ENCODE results near the gene TNFSF12.

TNFSF12 gene

GRCh38 chr17:7562208-7562605 lies 13.3 kb downstream of the TNFSF12 start:
- no peaks in the 10 kb centered on the region for H3K9me3 ChIP-seq
- peak overlapping the region; percentile 94 for H3K27ac ChIP-seq
- peak overlapping the region; percentile 100 for H3K4me2 ChIP-seq
- H4K20me1 ChIP-seq = peaks cover 27% of the 10 kb centered on the region
- no peak for TF ChIP-seq Cebpa-rat (IDR thresholded peaks at IDR 0.05)
- H3K9ac ChIP-seq = peak overlapping the region; percentile 96
- peak overlapping the region; percentile 94 for H3K4me3 ChIP-seq
- H3K27me3 ChIP-seq = no peaks in the 10 kb centered on the region
- H3K4me1 ChIP-seq = peaks cover 60% of the 10 kb centered on the region
- H3K36me3 ChIP-seq = peaks cover 42% of the 10 kb centered on the region

DNA sequence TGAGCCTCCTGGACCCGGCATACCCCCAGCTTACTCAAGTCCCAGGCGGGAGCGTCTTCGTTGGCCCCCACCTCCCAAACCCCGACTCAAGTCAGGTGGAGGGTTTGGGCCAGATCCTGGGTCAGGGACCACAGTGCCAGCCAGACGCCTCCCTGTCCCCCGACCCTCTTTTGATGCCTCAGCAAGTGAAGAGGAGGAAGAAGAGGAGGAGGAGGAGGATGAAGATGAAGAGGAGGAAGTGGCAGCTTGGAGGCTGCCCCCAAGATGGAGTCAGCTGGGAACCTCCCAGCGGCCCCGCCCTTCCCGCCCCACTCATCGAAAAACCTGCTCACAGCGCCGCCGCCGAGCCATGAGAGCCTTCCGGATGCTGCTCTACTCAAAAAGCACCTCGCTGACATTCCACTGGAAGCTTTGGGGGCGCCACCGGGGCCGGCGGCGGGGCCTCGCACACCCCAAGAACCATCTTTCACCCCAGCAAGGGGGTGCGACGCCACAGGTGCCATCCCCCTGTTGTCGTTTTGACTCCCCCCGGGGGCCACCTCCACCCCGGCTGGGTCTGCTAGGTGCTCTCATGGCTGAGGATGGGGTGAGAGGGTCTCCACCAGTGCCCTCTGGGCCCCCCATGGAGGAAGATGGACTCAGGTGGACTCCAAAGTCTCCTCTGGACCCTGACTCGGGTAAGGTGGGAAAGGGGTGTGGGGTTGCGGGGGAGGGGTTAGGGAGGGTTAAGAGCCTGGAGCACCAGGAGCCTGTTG lies 14.4 kb downstream of the TNFSF12 start:
- no peaks in the 10 kb centered on the region for H3K27me3 ChIP-seq
- H3K36me3 ChIP-seq = peaks cover 50% of the 10 kb centered on the region
- H3K9me3 ChIP-seq = no peaks in the 10 kb centered on the region
- H3K4me1 ChIP-seq = peaks cover 49% of the 10 kb centered on the region
- H3K9ac ChIP-seq = peak overlapping the region; percentile 96
- peak overlapping the region; percentile 94 for H3K4me3 ChIP-seq
- no peak for TF ChIP-seq Cebpa-rat (IDR thresholded peaks at IDR 0.05)
- H3K27ac ChIP-seq = peak overlapping the region; percentile 94; the same call in 1 of the 2 replicates
- H3K4me2 ChIP-seq = peak overlapping the region; percentile 100
- H4K20me1 ChIP-seq = peaks cover 27% of the 10 kb centered on the region

DNA sequence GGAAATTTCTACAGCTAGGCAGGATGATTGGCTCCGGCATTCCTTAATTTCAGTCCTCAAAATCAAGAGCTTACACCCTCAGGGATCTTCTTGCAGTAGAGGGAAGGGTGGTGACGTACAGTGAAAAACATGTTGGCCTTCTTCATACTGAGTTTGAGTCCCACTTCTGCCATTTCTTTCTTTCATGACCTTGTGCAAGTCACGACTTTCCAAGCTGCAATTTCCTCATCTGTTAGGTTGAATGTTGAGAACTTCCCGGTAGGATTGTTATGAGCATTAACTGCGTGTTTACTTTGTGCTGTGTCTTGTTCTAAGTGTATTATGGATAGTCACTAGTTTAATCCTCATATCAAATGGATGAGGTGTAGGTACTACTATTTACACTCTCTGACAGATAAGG lies 20.7 kb downstream of the TNFSF12 start:
- no peak overlapping the region for H3K27ac ChIP-seq

GRCh38 chr17:7570351-7570750 lies 21.5 kb downstream of the TNFSF12 start:
- Histone ChIP-seq H3K4me2 (no peak overlapping the region), H3K27me3 (no peaks in the 10 kb centered on the region), H3K36me3 (peaks cover 75% of the 10 kb centered on the region), H3K9me3 (no peaks in the 10 kb centered on the region), H3K9ac (no peak overlapping the region; the same call in 1 of the 2 replicates), H3K4me3 (no peak overlapping the region), H4K20me1 (peaks cover 27% of the 10 kb centered on the region), H3K27ac (no peak overlapping the region), H3K4me1 (peaks cover 21% of the 10 kb centered on the region)
- no peak for TF ChIP-seq Cebpa-rat (IDR thresholded peaks at IDR 0.05)

More for the DNA sequence above, 20.7 kb downstream of the TNFSF12 start:
- TF ChIP-seq Cebpa-rat (IDR thresholded peaks at IDR 0.05) = no peak
- Histone ChIP-seq H3K27me3 (no peaks in the 10 kb centered on the region), H3K4me1 (peaks cover 14% of the 10 kb centered on the region), H4K20me1 (peaks cover 27% of the 10 kb centered on the region), H3K36me3 (peaks cover 75% of the 10 kb centered on the region), H3K4me2 (no peak overlapping the region), H3K9me3 (no peaks in the 10 kb centered on the region), H3K9ac (no peak overlapping the region), H3K4me3 (no peak overlapping the region)

- Histone ChIP-seq H3K27me3 (no peaks in the 10 kb centered on the region), H3K9ac (peak overlapping the region; percentile 77), H4K20me1 (peaks cover 45% of the 10 kb centered on the region), H3K4me2 (peak overlapping the region; percentile 84), H3K36me3 (peaks cover 75% of the 10 kb centered on the region), H3K4me3 (peak overlapping the region; percentile 100), H3K9me3 (no peaks in the 10 kb centered on the region), H3K27ac (peak overlapping the region; percentile 80), H3K4me1 (peaks cover 40% of the 10 kb centered on the region)
- TF ChIP-seq Cebpa-rat (IDR thresholded peaks at IDR 0.05) = no peak
Observed at GRCh38 chr17:7572338-7572587, 23.4 kb downstream of the TNFSF12 start.

- peak overlapping the region; percentile 98 for H3K4me2 ChIP-seq
- H3K4me1 ChIP-seq = peaks cover 45% of the 10 kb centered on the region
- H3K27me3 ChIP-seq = no peaks in the 10 kb centered on the region
- peak overlapping the region; percentile 100 for H3K27ac ChIP-seq
- H3K9ac ChIP-seq = peak overlapping the region; percentile 100
- H3K9me3 ChIP-seq = no peaks in the 10 kb centered on the region
- TF ChIP-seq Cebpa-rat (IDR thresholded peaks at IDR 0.05) = no peak
- peak overlapping the region; percentile 100 for H3K4me3 ChIP-seq
- peaks cover 50% of the 10 kb centered on the region for H4K20me1 ChIP-seq
- peaks cover 75% of the 10 kb centered on the region for H3K36me3 ChIP-seq
Observed at GRCh38 chr17:7572588-7573323, 23.9 kb downstream of the TNFSF12 start.

GRCh38 chr17:7573324-7574080 lies 24.6 kb downstream of the TNFSF12 start:
- Histone ChIP-seq H3K4me1 (peaks cover 52% of the 10 kb centered on the region), H3K27ac (peak overlapping the region; percentile 100), H3K27me3 (no peaks in the 10 kb centered on the region), H3K36me3 (peaks cover 78% of the 10 kb centered on the region), H4K20me1 (peaks cover 57% of the 10 kb centered on the region), H3K9ac (peak overlapping the region; percentile 100), H3K4me3 (peak overlapping the region; percentile 100), H3K9me3 (no peaks in the 10 kb centered on the region), H3K4me2 (peak overlapping the region; percentile 98)
- TF ChIP-seq Cebpa-rat (IDR thresholded peaks at IDR 0.05) = peak; percentile 98

DNA sequence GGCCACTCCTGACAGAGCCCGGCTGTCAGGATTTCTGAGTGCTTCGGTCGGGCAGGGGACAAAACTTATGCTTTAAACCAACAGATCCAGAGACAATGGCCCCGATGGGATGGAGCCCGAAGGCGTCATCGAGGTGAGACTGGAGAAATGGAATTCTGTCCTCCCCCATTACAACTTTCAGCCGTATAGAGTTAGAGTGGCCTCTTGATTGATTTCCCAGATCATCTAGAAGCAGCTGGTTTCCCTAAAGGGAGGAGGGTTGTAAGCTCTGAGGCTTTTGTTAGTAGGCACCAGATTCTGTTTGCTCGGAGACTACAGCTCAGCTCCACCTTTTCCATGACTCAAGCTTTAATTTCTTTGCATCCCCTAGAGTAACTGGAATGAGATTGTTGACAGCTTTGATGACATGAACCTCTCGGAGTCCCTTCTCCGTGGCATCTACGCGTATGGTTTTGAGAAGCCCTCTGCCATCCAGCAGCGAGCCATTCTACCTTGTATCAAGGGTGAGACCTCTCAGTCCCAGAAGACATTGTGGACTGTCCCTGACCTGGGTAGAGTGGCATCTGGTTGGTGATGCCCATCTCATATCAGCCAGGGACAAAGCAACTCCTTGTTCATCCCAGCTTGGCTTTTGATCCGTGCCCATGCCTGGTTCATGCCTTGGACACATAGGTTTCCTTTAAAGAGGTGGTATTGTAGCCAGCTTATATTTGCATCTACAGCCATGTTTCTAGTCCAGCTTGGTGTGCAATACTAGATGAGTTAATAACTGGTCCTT lies 25.5 kb downstream of the TNFSF12 start:
- TF ChIP-seq Cebpa-rat (IDR thresholded peaks at IDR 0.05) = no peak
- Histone ChIP-seq H4K20me1 (peaks cover 66% of the 10 kb centered on the region), H3K9ac (peak overlapping the region; percentile 100), H3K4me1 (peaks cover 61% of the 10 kb centered on the region), H3K36me3 (peaks cover 77% of the 10 kb centered on the region), H3K27ac (peak overlapping the region; percentile 100), H3K4me3 (peak overlapping the region; percentile 100), H3K4me2 (peak overlapping the region; percentile 98), H3K9me3 (no peaks in the 10 kb centered on the region), H3K27me3 (no peaks in the 10 kb centered on the region)

DNA sequence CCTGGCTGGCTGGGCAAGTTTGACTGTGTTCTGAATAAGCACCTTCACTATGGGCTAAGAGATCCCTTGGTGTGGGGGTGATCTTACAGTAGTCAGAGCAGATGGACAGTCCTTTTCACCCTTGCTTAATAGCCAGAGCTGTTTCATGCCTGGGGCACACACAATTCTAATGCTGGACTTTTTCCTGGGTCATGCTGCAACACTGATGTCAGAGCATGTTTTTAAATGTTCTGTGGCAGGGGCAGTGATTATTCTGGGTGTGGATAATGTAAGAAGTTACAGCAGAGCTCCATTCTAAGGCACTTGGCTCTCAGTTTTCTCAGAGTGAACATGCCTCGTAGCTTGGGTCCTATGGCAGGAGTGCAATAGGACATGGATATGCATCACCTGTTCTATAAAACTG lies 26.6 kb downstream of the TNFSF12 start:
- peak overlapping the region; percentile 98 for H3K4me2 ChIP-seq
- no peak for TF ChIP-seq Cebpa-rat (IDR thresholded peaks at IDR 0.05)
- peaks cover 77% of the 10 kb centered on the region for H4K20me1 ChIP-seq
- H3K27me3 ChIP-seq = no peaks in the 10 kb centered on the region
- H3K9me3 ChIP-seq = no peaks in the 10 kb centered on the region
- H3K9ac ChIP-seq = peak overlapping the region; percentile 100
- H3K36me3 ChIP-seq = peaks cover 73% of the 10 kb centered on the region
- peak overlapping the region; percentile 100; the same call in 1 of the 2 replicates for H3K4me3 ChIP-seq
- H3K27ac ChIP-seq = no peak overlapping the region; the same call in 1 of the 2 replicates
- H3K4me1 ChIP-seq = peaks cover 72% of the 10 kb centered on the region
